Fibroblast of lung (primary cell): Measurements from ENCODE around the gene SH3D19.

Experiments
- CTCF ChIP-seq, 2 donors: IDR thresholded peaks in 1 of 2; conservative IDR thresholded peaks in 1 of 2; 1 replicate in 1 of 2; 2 replicates in 1 of 2; pipeline ENCODE4 v1.5.1; 2011 to 2012; ENCODE audit warnings: low read length in 2 of 2, control low read depth in 1 of 2, inconsistent platforms in 1 of 2, low read depth in 1 of 2, mild to moderate bottlenecking in 1 of 2
- EZH2 ChIP-seq: IDR thresholded peaks from 2 replicates; pipeline ENCODE4 v1.5.1; 2012; ENCODE audit warnings: low read length, control low read depth, mild to moderate bottlenecking; ENCODE audit errors: missing control alignments

GRCh38 chr4:151228189-151229119, 97.0 kb downstream of the SH3D19 start:
- no peak for TF ChIP-seq EZH2
- no peak for TF ChIP-seq CTCF (conservative IDR thresholded peaks at IDR 0.05 in 1 of 2, IDR thresholded peaks at IDR 0.05 in 1 of 2; ENCODE audit: low read depth in 1 of 2, low read length in 2 of 2)
